Dermis blood vessel endothelial cell (primary cell): ENCODE results near the gene KLHL29. TPM values are rescaled to one million over a fixed set of nuclear protein-coding genes. Genes with fewer than 3 reads are reported as not detected.

Experiments used
- DNase-seq: peaks from one replicate; pipeline ENCODE4 v3.0.0; 2010
- total RNA-seq: library from RNA; depleted of rRNA; stranded (reverse); fragments of >200 nt; gene quantifications from 2 replicates; pipeline ENCODE4 v1.2.3, GENCODE V29; 2014

KLHL29 gene
- total RNA-seq, 1 donor from 2014 or later = 3.7 TPM

GRCh38 chr2:23557455-23557854, 172.5 kb downstream of the KLHL29 start:
- no peak for DNase-seq

GRCh38 chr2:23559561-23560239, 174.7 kb downstream of the KLHL29 start:
- no peak for DNase-seq

DNA sequence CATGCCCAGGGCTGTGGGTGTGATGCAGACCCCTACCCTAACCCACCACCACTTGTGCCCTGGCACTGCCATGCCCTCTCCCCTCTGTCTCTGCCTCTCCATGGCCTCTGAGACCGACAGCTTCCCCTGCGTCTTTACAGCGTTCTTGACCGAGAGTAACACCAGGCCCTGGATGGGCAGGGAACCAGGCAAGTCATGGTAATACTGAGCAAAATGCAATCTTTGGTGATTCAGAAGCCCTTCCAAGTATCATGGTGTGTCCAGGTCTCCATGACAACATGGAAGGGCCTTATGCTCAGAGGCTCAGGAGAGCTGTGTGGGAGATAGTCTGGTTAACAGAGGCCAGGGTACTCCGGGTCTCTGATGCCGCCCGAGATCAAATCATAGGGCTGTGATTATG, 176.1 kb downstream of the KLHL29 start:
- DNase-seq = no peak

- DNase-seq = no peak
These were observed 176.6 kb downstream of the KLHL29 start for GRCh38 chr2:23561544-23561943.

GRCh38 chr2:23562143-23562542, 177.2 kb downstream of the KLHL29 start:
- DNase-seq = no peak

DNA sequence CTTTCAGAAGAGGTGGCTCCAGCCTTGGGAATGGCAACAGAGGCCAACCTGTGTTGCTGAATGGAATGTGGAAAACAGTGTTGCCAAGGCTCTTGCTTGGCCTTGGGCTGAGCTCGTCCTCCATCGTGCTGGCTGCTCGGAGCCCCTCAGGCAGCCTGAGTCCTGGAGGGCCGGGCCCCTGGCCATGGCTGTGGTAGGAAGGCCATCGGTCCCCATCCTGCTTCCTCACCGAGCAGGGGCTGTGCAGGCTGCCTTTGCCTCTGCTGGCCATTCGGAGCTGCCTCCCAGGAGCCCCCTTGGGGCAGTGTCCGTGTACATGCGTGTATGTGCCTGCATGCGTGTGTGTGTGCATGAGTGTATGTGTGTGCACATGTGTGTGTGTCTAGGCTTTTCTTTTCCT, 178.2 kb downstream of the KLHL29 start:
- DNase-seq = no peak

- DNase-seq = no peak
These were observed 179.0 kb downstream of the KLHL29 start for GRCh38 chr2:23563673-23564614.

DNA sequence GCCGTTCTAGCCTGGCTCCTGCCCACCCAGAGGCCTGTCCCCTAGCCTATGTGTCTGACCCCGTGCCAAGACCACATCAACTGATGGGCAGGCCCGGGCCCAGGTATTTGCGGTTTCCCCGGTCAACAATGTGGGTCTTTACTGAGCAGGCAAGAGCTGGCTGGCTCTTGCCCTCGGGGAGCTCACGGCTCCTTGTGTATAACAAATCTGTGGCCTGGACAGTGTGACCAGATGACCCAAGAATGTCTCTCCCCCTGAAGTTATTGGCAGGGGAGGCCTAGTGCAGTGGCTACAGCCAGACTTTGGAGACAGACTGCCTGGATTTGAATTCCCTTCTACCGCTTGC, 179.6 kb downstream of the KLHL29 start:
- no peak for DNase-seq

GRCh38 chr2:23565374-23565773, 180.4 kb downstream of the KLHL29 start:
- DNase-seq = no peak

DNA sequence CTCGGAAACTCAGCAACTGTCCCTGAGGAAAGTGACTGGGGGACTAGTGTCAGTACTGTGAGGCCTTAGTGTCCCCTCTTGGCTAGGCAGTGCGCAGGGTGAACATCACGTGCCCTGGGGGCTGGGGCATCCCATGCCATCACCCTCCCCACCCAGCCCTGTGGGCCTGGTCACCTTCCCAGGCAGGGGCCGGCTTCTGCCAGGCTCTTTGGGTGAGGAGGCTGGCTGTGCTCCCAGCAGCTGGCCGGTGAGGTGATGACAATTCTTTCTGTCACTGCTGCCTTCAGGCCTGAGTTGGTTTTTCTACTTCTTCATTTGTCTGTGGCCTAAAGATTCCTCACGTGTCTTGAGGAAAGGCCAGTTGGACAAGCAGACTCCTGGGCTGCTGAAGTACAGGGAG, 180.8 kb downstream of the KLHL29 start:
- no peak for DNase-seq

GRCh38 chr2:23566241-23567142, 181.5 kb downstream of the KLHL29 start:
- peak; percentile 65 for DNase-seq

DNA sequence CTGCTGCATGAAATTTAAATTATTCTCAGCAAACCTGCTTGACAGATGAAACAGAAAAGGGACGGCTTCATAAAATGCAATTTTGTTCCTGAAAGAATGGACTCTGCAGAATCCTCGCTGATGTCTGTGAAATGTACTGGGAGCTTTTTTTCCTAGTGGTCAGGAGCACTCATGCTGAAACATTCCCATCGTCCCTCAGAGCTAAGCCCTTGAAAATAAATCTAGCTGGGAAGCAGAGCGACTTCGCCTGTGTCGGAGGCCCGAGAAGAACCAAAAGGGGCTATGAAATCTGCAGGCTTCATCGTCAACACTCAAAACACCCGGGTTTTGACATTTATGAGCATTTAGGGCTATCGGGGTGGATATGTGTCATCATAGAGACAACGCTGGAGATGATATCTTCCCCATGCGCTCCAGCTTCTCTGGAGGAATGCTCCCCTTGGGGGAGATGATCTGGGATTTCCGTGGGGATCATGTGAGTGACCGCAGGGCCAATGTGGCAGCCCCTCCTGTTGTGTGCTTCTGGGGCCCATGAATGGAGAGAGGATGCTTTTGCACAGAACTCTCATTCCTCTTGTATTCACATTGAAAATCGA, 182.3 kb downstream of the KLHL29 start:
- no peak for DNase-seq

GRCh38 chr2:23568211-23568610, 183.2 kb downstream of the KLHL29 start:
- DNase-seq = no peak

DNA sequence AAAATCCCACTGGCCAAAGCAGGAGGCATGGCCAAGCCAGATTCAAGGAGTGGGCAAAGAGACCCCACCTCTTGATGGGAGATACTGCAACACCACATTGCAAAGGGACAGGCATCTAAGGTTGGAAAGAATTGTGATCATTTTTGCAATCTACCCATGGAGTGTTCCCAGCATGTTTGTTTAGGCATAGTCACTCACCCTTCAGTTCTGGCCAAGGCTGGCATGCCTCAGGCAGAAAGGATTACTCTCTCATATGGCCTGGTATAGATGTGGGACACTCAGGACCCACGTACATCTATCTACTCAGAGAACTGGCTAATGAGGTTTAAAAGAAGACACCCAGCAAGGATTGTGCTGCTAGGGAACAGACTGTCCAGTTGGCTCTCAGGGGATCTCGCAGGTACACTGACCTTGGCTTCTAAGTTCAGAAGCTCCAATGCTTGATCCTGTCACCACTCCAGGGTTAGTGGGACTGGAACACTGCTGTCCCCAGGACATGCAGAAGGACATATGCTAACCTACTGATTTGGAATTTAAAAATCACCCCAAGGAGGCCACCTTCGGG, 183.7 kb downstream of the KLHL29 start:
- no peak for DNase-seq

DNA sequence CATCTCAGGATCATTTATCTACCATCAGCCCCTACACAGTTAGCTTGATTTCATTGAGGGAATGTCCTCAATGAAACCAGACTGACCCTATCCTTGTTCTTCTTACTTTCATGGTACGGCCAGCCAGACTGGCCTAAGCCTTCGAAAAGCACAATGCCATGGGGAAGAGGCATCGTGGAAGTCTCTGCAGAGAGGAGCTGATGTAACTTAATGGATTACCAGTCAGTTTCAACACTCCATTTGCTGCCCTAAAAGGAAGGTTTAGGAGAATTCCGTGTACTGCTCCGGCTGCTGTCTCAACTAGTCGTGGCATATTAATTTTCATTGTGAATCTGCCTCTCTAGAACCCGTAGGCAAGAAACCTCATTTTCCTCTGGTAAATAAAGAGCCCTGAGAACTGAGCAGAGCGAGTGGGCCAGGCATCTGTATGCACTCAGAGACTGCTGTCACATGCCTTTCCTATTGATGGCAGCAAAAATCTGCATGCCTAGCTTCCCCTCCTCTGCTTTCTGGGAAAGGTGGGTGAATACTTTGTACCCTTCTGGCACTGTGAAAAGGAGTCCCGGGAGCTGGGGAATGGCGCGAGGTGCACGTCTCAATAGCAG, 184.9 kb downstream of the KLHL29 start:
- DNase-seq = no peak

DNA sequence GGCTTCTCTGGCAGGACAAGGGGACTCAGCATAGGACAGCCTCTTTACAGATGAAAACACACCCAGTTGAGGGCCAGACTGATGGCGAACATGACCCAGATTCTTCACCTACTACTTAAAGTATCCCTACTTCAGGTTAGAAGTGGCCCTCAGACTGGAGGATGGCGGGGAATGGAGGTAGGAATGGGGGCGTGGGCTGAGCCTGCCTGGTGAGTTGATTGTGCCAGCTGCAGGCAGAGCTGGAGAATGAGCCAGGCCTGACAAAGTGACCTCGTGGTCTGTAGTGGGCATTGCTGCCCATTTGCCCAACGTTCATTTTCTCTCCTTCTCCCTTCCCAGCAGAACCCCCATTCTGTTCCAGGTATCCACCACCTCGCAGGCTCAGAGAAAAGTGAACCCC, 186.1 kb downstream of the KLHL29 start:
- no peak for DNase-seq

- peak; percentile 33 for DNase-seq
These were observed 186.7 kb downstream of the KLHL29 start for GRCh38 chr2:23571527-23572282.

- DNase-seq = no peak
These were observed 190.1 kb downstream of the KLHL29 start for GRCh38 chr2:23574919-23575654.

- peak; percentile 52 for DNase-seq
These were observed 194.1 kb downstream of the KLHL29 start for GRCh38 chr2:23578964-23579671.

GRCh38 chr2:23579674-23580073, 194.7 kb downstream of the KLHL29 start:
- DNase-seq = no peak
